ENCODE results near the gene LTBP3. TPM values are rescaled to one million over a fixed set of nuclear protein-coding genes. Genes with fewer than 3 reads are reported as not detected.

Gene LTBP3
- total and polyA plus RNA-seq, 2 of the 13 experiments (the other 11 are each of a cell fraction or from before 2014, with no cell fraction given) = 12.2 to 68.1 TPM

- TF ChIP-seq NR2F1 (CRISPR knock-in tag; IDR thresholded peaks at IDR 0.05) (peak; percentile 95 to 98), ZMAT3 (CRISPR knock-in tag; conservative IDR thresholded peaks at IDR 0.05) (no peak; the same call in 1 of the 2 replicates), ELF1 (CRISPR knock-in tag; IDR thresholded peaks at IDR 0.05) (peak; percentile 34; the same call in 1 of the 2 replicates), PRPF4 (IDR thresholded peaks at IDR 0.05; ENCODE audit: low read depth, low read length, poor library complexity, severe bottlenecking) (peak; percentile 42), ZNF503 (CRISPR knock-in tag; IDR thresholded peaks at IDR 0.05) (peak; percentile 40; the same call in 1 of the 2 replicates), CBX5 (CRISPR knock-in tag; IDR thresholded peaks at IDR 0.05; ENCODE audit: borderline replicate concordance) (0 out of 2 replicates have a peak, but pooled peaks have one; percentile 52), KLF12 (CRISPR knock-in tag; IDR thresholded peaks at IDR 0.05; ENCODE audit: borderline replicate concordance) (0 out of 2 replicates have a peak, but pooled peaks have one; percentile 11), ZBTB37 (CRISPR knock-in tag; IDR thresholded peaks at IDR 0.05) (no peak), SOX13 (IDR thresholded peaks at IDR 0.05) (no peak), SOX13 (CRISPR knock-in tag; conservative IDR thresholded peaks at IDR 0.05 in 1 of 2, IDR thresholded peaks at IDR 0.05 in 1 of 2) (0 out of 4 replicates have a peak, but pooled peaks of 1 of the 2 experiments have one; percentile 11), ERF (CRISPR knock-in tag; IDR thresholded peaks at IDR 0.05) (no peak), ZBTB10 (CRISPR knock-in tag; IDR thresholded peaks at IDR 0.05; ENCODE audit: borderline replicate concordance) (peak; percentile 53; the same call in 1 of the 2 replicates), TRAFD1 (CRISPR knock-in tag; IDR thresholded peaks at IDR 0.05; ENCODE audit: borderline replicate concordance) (peak; percentile 13; the same call in 1 of the 2 replicates), ZNF687 (CRISPR knock-in tag; IDR thresholded peaks at IDR 0.05) (peak; percentile 75), RXRB (CRISPR knock-in tag; IDR thresholded peaks at IDR 0.05; ENCODE audit: borderline replicate concordance) (peak; percentile 98)
These were observed 6.4 kb downstream of the LTBP3 start (continued) for GRCh38 chr11:65551572-65552387.
